Measurements from ENCODE around the gene SV2B. TPM values are rescaled to one million over a fixed set of nuclear protein-coding genes. Genes with fewer than 3 reads are reported as not detected.

SV2B gene
- total RNA-seq, 1 donor from 2014 or later = 1.6 TPM

Other genes with a start within 250 kb of the SV2B start
- 12.0 TPM for gene FURIN, start 231.7 kb upstream of the SV2B start, total RNA-seq
- 19.8 TPM for gene FES, start 215.8 kb upstream of the SV2B start, total RNA-seq
- gene MAN2A2, start 197.0 kb upstream of the SV2B start, total RNA-seq = 14.1 TPM
- gene HDDC3, start 167.7 kb upstream of the SV2B start, total RNA-seq = 5.7 TPM
- gene UNC45A, start 165.0 kb upstream of the SV2B start, total RNA-seq = 30.3 TPM
- 11.5 TPM for gene RCCD1, start 145.4 kb upstream of the SV2B start, total RNA-seq
- gene PRC1, start 105.7 kb upstream of the SV2B start, total RNA-seq = 18.8 TPM
- 3.1 TPM for gene VPS33B, start 77.7 kb upstream of the SV2B start, total RNA-seq

All from skeletal muscle tissue (tissue), 1 donor.